Trophoblast cell (in vitro differentiated cells and primary cell): Measurements from ENCODE around the gene SETD7.
"Not testable (repeated sequence)": the region's sequence is repeated elsewhere in the genome, so short reads cannot be mapped to it uniquely, and the experiment has no call there.

Experiments
- DNase-seq, 2 donors: peaks; one replicate each; pipeline ENCODE4 v3.0.0-alpha.2; 2016
- H2AFZ ChIP-seq: 2 replicates; pipeline ENCODE4 v1.6.1; 2013; ENCODE audit warnings: low read length, moderate library complexity, mild to moderate bottlenecking; ENCODE audit not compliant: insufficient read depth, poor library complexity
- H2AK5ac ChIP-seq: 2 replicates; pipeline ENCODE4 v1.6.1; 2013; ENCODE audit warnings: mild to moderate bottlenecking, low read length
- H2BK120ac ChIP-seq: 2 replicates; pipeline ENCODE4 v1.6.1; 2013; ENCODE audit warnings: low read length, mild to moderate bottlenecking, moderate library complexity; ENCODE audit not compliant: insufficient read depth, poor library complexity
- H2BK12ac ChIP-seq: 2 replicates; pipeline ENCODE4 v1.6.1; 2013; ENCODE audit warnings: mild to moderate bottlenecking, low read length, moderate library complexity
- H2BK5ac ChIP-seq: 2 replicates; pipeline ENCODE4 v1.6.1; 2013; ENCODE audit warnings: low read length, low read depth, moderate library complexity, mild to moderate bottlenecking; ENCODE audit not compliant: poor library complexity
- H3K14ac ChIP-seq: 2 replicates; pipeline ENCODE4 v1.6.1; 2013; ENCODE audit warnings: mild to moderate bottlenecking, low read length
- H3K18ac ChIP-seq: 2 replicates; pipeline ENCODE4 v1.6.1; 2013; ENCODE audit warnings: mild to moderate bottlenecking, low read length
- H3K23ac ChIP-seq: 2 replicates; pipeline ENCODE4 v1.6.1; 2013; ENCODE audit warnings: low read length
- H3K27ac ChIP-seq: 2 replicates; pipeline ENCODE4 v1.5.1; 2013; ENCODE audit warnings: low read depth, mild to moderate bottlenecking, inconsistent platforms, low read length, moderate library complexity
- H3K27me3 ChIP-seq: 2 replicates; pipeline ENCODE4 v1.6.1; 2013; ENCODE audit warnings: inconsistent platforms, mild to moderate bottlenecking, low read length, moderate library complexity; ENCODE audit not compliant: insufficient read depth
- H3K36me3 ChIP-seq, 2 experiments: 1 replicate in 1 of 2; 2 replicates in 1 of 2; pipeline ENCODE4 v1.6.1; 2013; ENCODE audit warnings: low read length in 2 of 2, mild to moderate bottlenecking in 2 of 2, moderate library complexity in 1 of 2; ENCODE audit not compliant: insufficient read depth in 2 of 2, control insufficient read depth in 1 of 2
- H3K4ac ChIP-seq: 2 replicates; pipeline ENCODE4 v1.6.1; 2013; ENCODE audit warnings: low read depth, mild to moderate bottlenecking, low read length, moderate library complexity
- H3K4me1 ChIP-seq, 2 experiments: 1 replicate in 1 of 2; 2 replicates in 1 of 2; pipeline ENCODE4 v1.6.1; 2013; ENCODE audit warnings: low read length in 2 of 2, mild to moderate bottlenecking in 2 of 2, moderate library complexity in 1 of 2; ENCODE audit not compliant: insufficient read depth in 2 of 2, control insufficient read depth in 1 of 2
- H3K4me2 ChIP-seq: 2 replicates; pipeline ENCODE4 v1.6.1; 2013; ENCODE audit warnings: inconsistent platforms, mild to moderate bottlenecking, low read length, moderate library complexity
- H3K4me3 ChIP-seq: 2 replicates; pipeline ENCODE4 v1.5.1; 2013; ENCODE audit warnings: mild to moderate bottlenecking, low read depth, low read length, inconsistent platforms
- H3K79me1 ChIP-seq: one replicate; pipeline ENCODE4 v1.6.1; 2013; ENCODE audit warnings: low read length
- H3K79me2 ChIP-seq: 2 replicates; pipeline ENCODE4 v1.6.1; 2013; ENCODE audit warnings: low read length, mild to moderate bottlenecking; ENCODE audit not compliant: control insufficient read depth, insufficient read depth, poor library complexity
- H3K9ac ChIP-seq: 2 replicates; pipeline ENCODE4 v1.6.1; 2013; ENCODE audit warnings: mild to moderate bottlenecking, low read length
- H3K9me3 ChIP-seq: 2 replicates; pipeline ENCODE4 v1.6.1; 2013; ENCODE audit warnings: low read depth, mild to moderate bottlenecking, control low read depth, inconsistent platforms, low read length; ENCODE audit not compliant: insufficient read depth
- H4K12ac ChIP-seq: 2 replicates; pipeline ENCODE4 v1.6.1; 2013; ENCODE audit warnings: low read depth, mild to moderate bottlenecking, low read length, moderate library complexity
- H4K8ac ChIP-seq: 2 replicates; pipeline ENCODE4 v1.6.1; 2013; ENCODE audit warnings: low read depth, mild to moderate bottlenecking, low read length, moderate library complexity
- H4K91ac ChIP-seq: one replicate; pipeline ENCODE4 v1.6.1; 2013; ENCODE audit warnings: low read depth, mild to moderate bottlenecking, low read length, moderate library complexity
- WGBS: extraction: QIAGEN DNeasy Blood & Tissue Kit; methylation state at CpG from one replicate; pipeline ENCODE4 v1.1.7; 2013; ENCODE audit warnings: missing lambda C conversion rate; ENCODE audit not compliant: insufficient read length, insufficient coverage; ENCODE audit errors: extremely low coverage; 5-methylcytosine and 5-hydroxymethylcytosine counted together

The SETD7 gene

GRCh38 chr4:139451997-139452396 lies 104.0 kb downstream of the SETD7 start:
- Histone ChIP-seq H3K9me3 (peaks cover 1% of the 10 kb centered on the region), H3K4me3 (no peak overlapping the region), H3K9ac (no peak overlapping the region), H3K23ac (no peak overlapping the region), H3K27me3 (no peaks in the 10 kb centered on the region), H3K18ac (no peak overlapping the region), H3K4ac (no peak overlapping the region), H2AFZ (no peak overlapping the region), H3K79me2 (peaks cover 10% of the 10 kb centered on the region), H4K91ac (no peak overlapping the region), H2BK12ac (no peak overlapping the region), H4K8ac (no peak overlapping the region), H4K12ac (no peak overlapping the region), H2AK5ac (no peak overlapping the region), H3K27ac (no peak overlapping the region), H3K14ac (no peak overlapping the region), H2BK120ac (no peak overlapping the region), H2BK5ac (no peak overlapping the region), H3K4me1 (peaks cover 7 to 8% of the 10 kb centered on the region in 2 experiments), H3K4me2 (no peak overlapping the region), H3K79me1 (peaks cover 11% of the 10 kb centered on the region), H3K36me3 (no peaks in the 10 kb centered on the region)
- no CpG with 5 or more reads among the region's 1 CpG for WGBS
- DNase-seq, result no peak

- Histone ChIP-seq H3K27me3 (no peaks in the 10 kb centered on the region), H3K9me3 (peaks cover 3% of the 10 kb centered on the region), H3K4me3 (no peak overlapping the region)
Measured at GRCh38 chr4:139450586-139450985, 105.4 kb downstream of the SETD7 start.

GRCh38 chr4:139447078-139447477 lies 108.9 kb downstream of the SETD7 start:
- H3K4ac ChIP-seq, H2BK120ac ChIP-seq, H3K4me3 ChIP-seq, H3K79me2 ChIP-seq, H4K12ac ChIP-seq, H3K9ac ChIP-seq, H3K9me3 ChIP-seq, H3K4me2 ChIP-seq, H2BK12ac ChIP-seq, H3K27me3 ChIP-seq, H3K79me1 ChIP-seq, H3K27ac ChIP-seq, H3K14ac ChIP-seq, H2AK5ac ChIP-seq, H4K91ac ChIP-seq, H3K23ac ChIP-seq, H3K4me1 ChIP-seq, H3K18ac ChIP-seq, H4K8ac ChIP-seq, H2BK5ac ChIP-seq, H3K36me3 ChIP-seq, H2AFZ ChIP-seq: not testable (repeated sequence)
- peak; percentile 93 to 98 for DNase-seq
- no CpG with 5 or more reads among the region's 4 CpGs for WGBS

More at GRCh38 chr4:139450586-139450985, 105.4 kb downstream of the SETD7 start:
- H3K36me3 ChIP-seq, result no peaks in the 10 kb centered on the region
- no peak overlapping the region for H2BK120ac ChIP-seq
- no peak overlapping the region for H2BK5ac ChIP-seq
- no peak overlapping the region for H4K8ac ChIP-seq
- H3K4ac ChIP-seq, result no peak overlapping the region
- H3K18ac ChIP-seq, result no peak overlapping the region
- H3K4me2 ChIP-seq, result no peak overlapping the region
- H3K79me2 ChIP-seq, result peaks cover 9% of the 10 kb centered on the region
- no peak overlapping the region for H3K14ac ChIP-seq
- no peak for DNase-seq
- H2BK12ac ChIP-seq, result no peak overlapping the region
- WGBS, result no CpG with 5 or more reads among the region's 2 CpGs
- H2AFZ ChIP-seq, result no peak overlapping the region
- no peak overlapping the region for H4K91ac ChIP-seq
- H3K4me1 ChIP-seq, result peaks cover 4% of the 10 kb centered on the region in 2 experiments
- no peak overlapping the region for H3K27ac ChIP-seq
- no peak overlapping the region for H3K23ac ChIP-seq
- H2AK5ac ChIP-seq, result no peak overlapping the region
- H4K12ac ChIP-seq, result no peak overlapping the region
- H3K9ac ChIP-seq, result no peak overlapping the region
- peaks cover 11% of the 10 kb centered on the region for H3K79me1 ChIP-seq
